HG03442 (cell line): ENCODE results near the gene CAVIN3.

Source experiments
- ATAC-seq: cut with Tn5 transposase; IDR thresholded peaks from one replicate; pipeline ENCODE4 v1.9.1; 2021; ENCODE audit warnings: mild to moderate bottlenecking, moderate library complexity; ENCODE audit not compliant: unreplicated experiment

Gene CAVIN3

DNA sequence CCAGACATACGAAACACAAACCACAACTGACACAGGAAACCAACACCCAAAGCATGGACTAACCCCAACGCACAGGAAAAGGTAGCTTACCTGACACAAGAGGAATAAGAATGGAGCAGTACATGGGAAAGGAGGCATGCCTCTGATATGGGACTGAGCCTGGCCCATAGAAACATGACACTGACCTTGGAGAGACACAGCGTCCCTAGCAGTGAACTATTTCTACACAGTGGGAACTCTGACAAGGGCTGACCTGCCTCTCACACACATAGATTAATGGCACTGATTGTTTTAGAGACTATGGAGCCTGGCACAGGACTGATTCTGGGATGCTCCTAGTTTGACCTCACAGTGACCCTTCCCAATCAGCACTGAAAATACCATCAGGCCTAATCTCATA, 48.7 kb downstream of the CAVIN3 start:
- no peak for ATAC-seq

DNA sequence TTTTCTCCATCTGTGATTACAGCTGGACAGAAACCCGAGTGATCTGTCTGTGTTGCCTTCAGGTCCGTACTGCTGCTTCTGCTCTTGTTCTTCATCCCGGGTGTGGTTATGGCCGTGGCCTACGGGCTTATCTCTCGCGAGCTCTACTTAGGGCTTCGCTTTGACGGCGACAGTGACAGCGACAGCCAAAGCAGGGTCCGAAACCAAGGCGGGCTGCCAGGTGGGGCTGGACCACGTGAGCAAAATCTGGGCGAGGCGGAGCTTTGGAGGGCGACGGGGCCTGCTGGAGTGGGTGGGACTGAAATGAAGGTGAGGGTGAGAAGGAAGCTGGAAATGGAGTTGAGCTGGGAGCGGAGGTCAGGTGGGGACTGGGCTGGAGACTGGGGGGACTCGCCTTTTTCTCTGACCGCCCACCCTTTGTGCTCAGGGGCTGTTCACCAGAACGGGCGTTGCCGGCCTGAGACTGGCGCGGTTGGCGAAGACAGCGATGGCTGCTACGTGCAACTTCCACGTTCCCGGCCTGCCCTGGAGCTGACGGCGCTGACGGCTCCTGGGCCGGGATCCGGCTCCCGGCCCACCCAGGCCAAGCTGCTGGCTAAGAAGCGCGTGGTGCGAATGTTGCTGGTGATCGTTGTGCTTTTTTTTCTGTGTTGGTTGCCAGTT, 49.6 kb downstream of the CAVIN3 start:
- ATAC-seq, result no peak

DNA sequence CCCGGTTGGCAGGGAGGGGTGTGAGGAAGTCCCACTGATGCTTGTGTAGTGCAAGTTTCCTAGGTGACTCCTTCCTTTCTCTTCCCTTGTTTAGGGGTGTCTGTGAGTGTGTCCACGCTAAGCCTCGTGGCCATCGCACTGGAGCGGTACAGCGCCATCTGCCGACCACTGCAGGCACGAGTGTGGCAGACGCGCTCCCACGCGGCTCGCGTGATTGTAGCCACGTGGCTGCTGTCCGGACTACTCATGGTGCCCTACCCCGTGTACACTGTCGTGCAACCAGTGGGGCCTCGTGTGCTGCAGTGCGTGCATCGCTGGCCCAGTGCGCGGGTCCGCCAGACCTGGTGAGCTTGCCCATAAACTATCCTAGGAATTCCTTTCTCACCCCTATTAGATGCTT, 50.3 kb downstream of the CAVIN3 start:
- no peak for ATAC-seq
